OCI-LY3 (cell line): ENCODE measurements around the gene PSMG1.

Source experiments
- H2AFZ ChIP-seq: fragments of 200-600, 300-600 bp; shearing (Covaris generic); 2 replicates; pipeline ENCODE4 v1.6.0; 2014; ENCODE audit warnings: antibody characterized with exemption, low read depth, low read length
- H3K27ac ChIP-seq: fragments of 200-600, 300-600 bp; sonication (generic); 2 replicates; pipeline ENCODE4 v1.5.1; 2014; ENCODE audit warnings: mild to moderate bottlenecking, low read length, moderate library complexity, mixed read lengths
- H3K27me3 ChIP-seq: fragments of 200-600, 300-600 bp; sonication (generic); 2 replicates; pipeline ENCODE4 v1.6.1; 2014; ENCODE audit warnings: low read depth, low read length, mixed read lengths
- H3K36me3 ChIP-seq: fragments of 200-600, 300-600 bp; sonication (generic); replicated peaks from 2 replicates; pipeline ENCODE3; 2014; ENCODE audit warnings: low read depth, low read length, mixed read lengths
- H3K4me1 ChIP-seq: fragments of 300-600, 200-600 bp; sonication (generic); 2 replicates; pipeline ENCODE4 v1.6.1; 2014; ENCODE audit warnings: low read length, mixed read lengths
- H3K4me2 ChIP-seq: fragments of 200-600, 300-600 bp; sonication (generic); 2 replicates; pipeline ENCODE4 v1.6.1; 2014; ENCODE audit warnings: low read length, mixed read lengths
- H3K4me3 ChIP-seq: fragments of 300-600, 200-600 bp; sonication (generic); 2 replicates; pipeline ENCODE4 v1.5.1; 2014; ENCODE audit warnings: antibody characterized with exemption, mild to moderate bottlenecking, low read length, moderate library complexity
- H3K79me2 ChIP-seq: fragments of 300-600, 200-600 bp; shearing (Covaris generic); 2 replicates; pipeline ENCODE4 v1.6.1; 2014; ENCODE audit warnings: mild to moderate bottlenecking, low read length, mixed read lengths
- H3K9ac ChIP-seq: fragments of 300-600, 200-600 bp; shearing (Covaris generic); 2 replicates; pipeline ENCODE4 v1.6.0; 2014; ENCODE audit warnings: mild to moderate bottlenecking, low read length, moderate library complexity
- H3K9me3 ChIP-seq: fragments of 200-600, 300-600 bp; shearing (Covaris generic); 2 replicates; pipeline ENCODE4 v1.6.1; 2014; ENCODE audit warnings: low read length, mixed read lengths; ENCODE audit not compliant: insufficient read depth
- H4K20me1 ChIP-seq: fragments of 200-600, 300-600 bp; sonication (generic); 2 replicates; pipeline ENCODE4 v1.6.1; 2016; ENCODE audit warnings: low read length, mixed read lengths; ENCODE audit not compliant: insufficient read depth
- EZH2phosphoT487 ChIP-seq: fragments of 200-600 bp; shearing (Covaris generic); IDR thresholded peaks from 2 replicates; pipeline ENCODE4 v1.6.1; 2018; ENCODE audit warnings: antibody characterized with exemption, mixed run types, low read depth
- TF ChIP-seq, protein P1 (sequence below): fragments of 200-600, 300-600 bp; sonication (generic); IDR thresholded peaks from 2 replicates; pipeline ENCODE4 v1.5.1; 2014; ENCODE audit warnings: antibody characterized with exemption, low read length, low read depth

PSMG1 gene

DNA sequence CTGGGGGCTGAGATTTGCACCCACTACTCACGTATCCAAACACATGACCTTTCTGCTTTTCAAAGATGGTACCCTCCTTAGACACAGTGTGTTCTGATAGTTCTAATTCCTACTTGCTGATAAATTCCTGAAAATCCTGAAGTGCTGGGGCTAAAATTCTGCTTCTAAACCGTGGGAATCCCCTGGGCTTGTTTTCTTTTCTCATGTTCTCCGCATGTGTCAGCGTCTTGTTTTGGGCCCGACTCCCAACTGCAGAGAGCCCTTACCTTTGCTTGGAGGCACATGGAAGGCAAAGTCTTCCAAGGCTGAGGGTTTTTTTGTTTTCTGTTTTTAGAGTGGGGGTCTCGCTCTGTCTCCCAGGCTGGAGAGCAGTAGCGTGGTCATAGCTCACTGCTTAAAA lies 27.2 kb downstream of the PSMG1 start:
- Histone ChIP-seq H4K20me1 (no peaks in the 10 kb centered on the region), H3K4me1 (no peaks in the 10 kb centered on the region), H3K9me3 (no peaks in the 10 kb centered on the region), H3K27ac (no peak overlapping the region), H3K4me3 (no peak overlapping the region), H3K27me3 (no peaks in the 10 kb centered on the region), H3K79me2 (no peaks in the 10 kb centered on the region), H3K9ac (no peak overlapping the region), H3K4me2 (no peak overlapping the region), H3K36me3 (no peaks in the 10 kb centered on the region), H2AFZ (no peak overlapping the region)
- TF ChIP-seq, protein P1, sequence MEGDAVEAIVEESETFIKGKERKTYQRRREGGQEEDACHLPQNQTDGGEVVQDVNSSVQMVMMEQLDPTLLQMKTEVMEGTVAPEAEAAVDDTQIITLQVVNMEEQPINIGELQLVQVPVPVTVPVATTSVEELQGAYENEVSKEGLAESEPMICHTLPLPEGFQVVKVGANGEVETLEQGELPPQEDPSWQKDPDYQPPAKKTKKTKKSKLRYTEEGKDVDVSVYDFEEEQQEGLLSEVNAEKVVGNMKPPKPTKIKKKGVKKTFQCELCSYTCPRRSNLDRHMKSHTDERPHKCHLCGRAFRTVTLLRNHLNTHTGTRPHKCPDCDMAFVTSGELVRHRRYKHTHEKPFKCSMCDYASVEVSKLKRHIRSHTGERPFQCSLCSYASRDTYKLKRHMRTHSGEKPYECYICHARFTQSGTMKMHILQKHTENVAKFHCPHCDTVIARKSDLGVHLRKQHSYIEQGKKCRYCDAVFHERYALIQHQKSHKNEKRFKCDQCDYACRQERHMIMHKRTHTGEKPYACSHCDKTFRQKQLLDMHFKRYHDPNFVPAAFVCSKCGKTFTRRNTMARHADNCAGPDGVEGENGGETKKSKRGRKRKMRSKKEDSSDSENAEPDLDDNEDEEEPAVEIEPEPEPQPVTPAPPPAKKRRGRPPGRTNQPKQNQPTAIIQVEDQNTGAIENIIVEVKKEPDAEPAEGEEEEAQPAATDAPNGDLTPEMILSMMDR = no peak
- TF ChIP-seq EZH2phosphoT487 = no peak

DNA sequence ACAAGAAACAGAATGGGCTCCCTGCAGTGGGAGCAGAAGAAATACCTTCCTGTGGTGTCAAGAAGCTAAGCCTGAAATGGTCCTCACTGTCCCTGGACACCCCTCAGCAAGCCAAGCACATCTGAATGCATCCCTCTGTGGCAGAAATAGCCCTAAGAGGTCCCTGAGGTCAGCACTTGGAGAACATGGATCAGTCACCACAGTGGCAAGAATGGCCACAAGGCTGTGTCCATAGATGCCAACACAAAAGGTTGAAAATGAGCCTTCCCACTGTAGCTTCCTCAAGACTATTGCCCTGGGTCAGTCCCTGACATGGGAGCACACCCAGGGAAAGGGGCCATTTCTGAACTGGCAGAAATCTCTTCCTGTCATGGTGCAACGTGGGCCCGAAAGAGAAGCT lies 27.7 kb downstream of the PSMG1 start:
- no peaks in the 10 kb centered on the region for H3K27me3 ChIP-seq
- H3K4me3 ChIP-seq = no peak overlapping the region
- H3K27ac ChIP-seq = no peak overlapping the region
- no peak overlapping the region for H3K4me2 ChIP-seq
- no peaks in the 10 kb centered on the region for H3K36me3 ChIP-seq
- H3K79me2 ChIP-seq = no peaks in the 10 kb centered on the region
- no peaks in the 10 kb centered on the region for H3K9me3 ChIP-seq
- H3K9ac ChIP-seq = no peak overlapping the region
- H2AFZ ChIP-seq = no peak overlapping the region
- no peaks in the 10 kb centered on the region for H3K4me1 ChIP-seq
- H4K20me1 ChIP-seq = no peaks in the 10 kb centered on the region
- TF ChIP-seq, protein P1 = no peak
- no peak for TF ChIP-seq EZH2phosphoT487

DNA sequence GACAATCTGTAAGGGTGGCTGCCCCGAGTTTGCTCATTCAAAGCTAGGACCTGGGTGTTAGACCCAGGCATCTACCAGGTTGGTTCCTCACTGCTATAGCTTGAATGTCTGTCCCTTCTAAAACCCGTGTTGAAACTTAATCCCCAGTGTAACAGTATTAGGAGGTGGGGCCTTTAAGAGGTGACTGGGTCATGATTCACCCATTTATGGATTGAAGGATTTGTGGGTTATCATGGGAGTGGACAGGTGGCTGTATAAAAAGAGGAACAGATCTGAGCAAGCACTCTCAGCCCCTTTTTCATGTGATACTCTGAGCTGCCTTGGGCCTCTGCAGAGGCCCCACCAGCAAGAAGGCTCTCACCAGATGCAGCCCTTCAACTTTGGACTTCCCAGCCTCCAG lies 29.4 kb downstream of the PSMG1 start:
- TF ChIP-seq, protein P1 = no peak
- TF ChIP-seq EZH2phosphoT487 = no peak
- no peak overlapping the region for H3K4me3 ChIP-seq
- no peak overlapping the region for H3K4me2 ChIP-seq
- no peak overlapping the region for H3K27ac ChIP-seq
- H3K36me3 ChIP-seq = no peaks in the 10 kb centered on the region
- no peaks in the 10 kb centered on the region for H3K9me3 ChIP-seq
- H3K27me3 ChIP-seq = no peaks in the 10 kb centered on the region; the same call in 1 of the 2 replicates
- H3K79me2 ChIP-seq = no peaks in the 10 kb centered on the region
- no peaks in the 10 kb centered on the region for H4K20me1 ChIP-seq
- no peaks in the 10 kb centered on the region for H3K4me1 ChIP-seq
- no peak overlapping the region for H2AFZ ChIP-seq
- H3K9ac ChIP-seq = no peak overlapping the region

DNA sequence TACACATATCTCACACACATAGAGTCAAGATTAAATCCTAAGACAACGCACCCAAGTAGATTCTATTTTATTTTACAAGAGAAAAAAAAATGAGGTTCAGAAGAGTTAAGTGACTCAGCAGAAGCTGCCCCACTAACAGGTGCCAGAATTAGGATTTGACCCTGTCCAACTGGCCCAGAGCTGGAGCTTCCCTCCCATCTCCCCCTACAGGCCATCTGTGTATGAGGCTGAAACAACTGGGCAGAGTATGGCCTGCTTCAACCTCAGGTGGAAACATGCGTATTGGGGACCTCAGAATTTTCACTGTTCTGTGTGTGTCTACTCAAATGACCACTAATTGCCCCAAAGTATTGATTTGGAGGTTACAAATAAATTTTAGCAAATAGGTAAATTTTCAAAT lies 29.9 kb downstream of the PSMG1 start:
- H3K4me2 ChIP-seq = no peak overlapping the region
- H3K79me2 ChIP-seq = no peaks in the 10 kb centered on the region
- H2AFZ ChIP-seq = no peak overlapping the region
- H4K20me1 ChIP-seq = no peaks in the 10 kb centered on the region
- H3K4me1 ChIP-seq = no peaks in the 10 kb centered on the region
- no peaks in the 10 kb centered on the region for H3K36me3 ChIP-seq
- H3K9me3 ChIP-seq = no peaks in the 10 kb centered on the region
- no peaks in the 10 kb centered on the region; the same call in 1 of the 2 replicates for H3K27me3 ChIP-seq
- no peak for TF ChIP-seq EZH2phosphoT487
- TF ChIP-seq, protein P1 = peak; percentile 26
- no peak overlapping the region for H3K4me3 ChIP-seq
- H3K9ac ChIP-seq = no peak overlapping the region
- H3K27ac ChIP-seq = no peak overlapping the region
